HEK293 (cell line): Measurements from ENCODE around the gene NUDT8.

Experiments used
- HIC1 ChIP-seq: fragments of 450-650 bp; formaldehyde crosslinking; IDR thresholded peaks from 2 replicates; pipeline ENCODE4 v1.5.1; 2016; ENCODE audit warnings: missing biosample characterization, missing genetic modification characterization
- HOXA7 ChIP-seq: sonication (generic); formaldehyde crosslinking; IDR thresholded peaks from 2 replicates; pipeline ENCODE4 v1.8.1; 2022; ENCODE audit warnings: missing genetic modification reagents, borderline replicate concordance
- INSM2 ChIP-seq: fragments of 450-650 bp; formaldehyde crosslinking; IDR thresholded peaks from 2 replicates; pipeline ENCODE4 v1.5.1; 2016; ENCODE audit warnings: missing biosample characterization, missing genetic modification characterization
- MZF1 ChIP-seq: fragments of 450-650 bp; formaldehyde crosslinking; IDR thresholded peaks from 2 replicates; pipeline ENCODE4 v1.5.1; 2017; ENCODE audit warnings: missing biosample characterization, missing genetic modification characterization, borderline replicate concordance
- ZNF121 ChIP-seq: fragments of 450-650 bp; formaldehyde crosslinking; IDR thresholded peaks from 2 replicates; pipeline ENCODE4 v1.5.1; 2016; ENCODE audit warnings: missing biosample characterization, missing genetic modification characterization
- ZNF133 ChIP-seq: fragments of 450-650 bp; formaldehyde crosslinking; IDR thresholded peaks from 2 replicates; pipeline ENCODE4 v1.5.1; 2016; ENCODE audit warnings: missing biosample characterization, missing genetic modification characterization
- ZNF169 ChIP-seq: fragments of 450-650 bp; formaldehyde crosslinking; IDR thresholded peaks from 2 replicates; pipeline ENCODE4 v1.5.1; 2016; ENCODE audit warnings: missing biosample characterization, missing genetic modification characterization
- ZNF394 ChIP-seq: fragments of 450-650 bp; formaldehyde crosslinking; IDR thresholded peaks from 2 replicates; pipeline ENCODE4 v1.5.1; 2016; ENCODE audit warnings: missing biosample characterization, missing genetic modification characterization, mild to moderate bottlenecking, moderate library complexity, borderline replicate concordance
- ZNF571 ChIP-seq: fragments of 450-650 bp; formaldehyde crosslinking; IDR thresholded peaks from 2 replicates; pipeline ENCODE4 v1.5.0; 2017; ENCODE audit warnings: missing biosample characterization, missing genetic modification characterization
- ZNF585B ChIP-seq: fragments of 450-650 bp; formaldehyde crosslinking; IDR thresholded peaks from 2 replicates; pipeline ENCODE4 v1.5.1; 2016; ENCODE audit warnings: missing biosample characterization, missing genetic modification characterization
- TF ChIP-seq, protein P1 (sequence below): fragments of 450-650 bp; formaldehyde crosslinking; IDR thresholded peaks from 2 replicates; pipeline ENCODE4 v1.5.1; 2016; ENCODE audit warnings: missing biosample characterization, missing genetic modification characterization
- TF ChIP-seq, protein P2 (sequence below): fragments of 450-650 bp; formaldehyde crosslinking; IDR thresholded peaks from 2 replicates; pipeline ENCODE4 v1.5.1; 2016; ENCODE audit warnings: missing biosample characterization, missing genetic modification characterization
- TF ChIP-seq, protein P3 (sequence below): sonication (generic); formaldehyde crosslinking; IDR thresholded peaks from 2 replicates; pipeline ENCODE4 v1.8.1; 2022; ENCODE audit warnings: mild to moderate bottlenecking, moderate library complexity, missing genetic modification reagents

- TF ChIP-seq, protein P1, sequence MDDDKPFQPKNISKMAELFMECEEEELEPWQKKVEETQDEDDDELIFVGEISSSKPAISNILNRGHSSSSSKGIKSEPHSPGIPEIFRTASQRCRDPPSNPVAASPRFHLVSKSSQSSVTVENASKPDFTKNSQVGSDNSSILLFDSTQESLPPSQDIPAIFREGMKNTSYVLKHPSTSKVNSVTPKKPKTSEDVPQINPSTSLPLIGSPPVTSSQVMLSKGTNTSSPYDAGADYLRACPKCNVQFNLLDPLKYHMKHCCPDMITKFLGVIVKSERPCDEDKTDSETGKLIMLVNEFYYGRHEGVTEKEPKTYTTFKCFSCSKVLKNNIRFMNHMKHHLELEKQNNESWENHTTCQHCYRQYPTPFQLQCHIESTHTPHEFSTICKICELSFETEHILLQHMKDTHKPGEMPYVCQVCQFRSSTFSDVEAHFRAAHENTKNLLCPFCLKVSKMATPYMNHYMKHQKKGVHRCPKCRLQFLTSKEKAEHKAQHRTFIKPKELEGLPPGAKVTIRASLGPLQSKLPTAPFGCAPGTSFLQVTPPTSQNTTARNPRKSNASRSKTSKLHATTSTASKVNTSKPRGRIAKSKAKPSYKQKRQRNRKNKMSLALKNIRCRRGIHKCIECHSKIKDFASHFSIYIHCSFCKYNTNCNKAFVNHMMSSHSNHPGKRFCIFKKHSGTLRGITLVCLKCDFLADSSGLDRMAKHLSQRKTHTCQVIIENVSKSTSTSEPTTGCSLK = no peak
- TF ChIP-seq, protein P2, sequence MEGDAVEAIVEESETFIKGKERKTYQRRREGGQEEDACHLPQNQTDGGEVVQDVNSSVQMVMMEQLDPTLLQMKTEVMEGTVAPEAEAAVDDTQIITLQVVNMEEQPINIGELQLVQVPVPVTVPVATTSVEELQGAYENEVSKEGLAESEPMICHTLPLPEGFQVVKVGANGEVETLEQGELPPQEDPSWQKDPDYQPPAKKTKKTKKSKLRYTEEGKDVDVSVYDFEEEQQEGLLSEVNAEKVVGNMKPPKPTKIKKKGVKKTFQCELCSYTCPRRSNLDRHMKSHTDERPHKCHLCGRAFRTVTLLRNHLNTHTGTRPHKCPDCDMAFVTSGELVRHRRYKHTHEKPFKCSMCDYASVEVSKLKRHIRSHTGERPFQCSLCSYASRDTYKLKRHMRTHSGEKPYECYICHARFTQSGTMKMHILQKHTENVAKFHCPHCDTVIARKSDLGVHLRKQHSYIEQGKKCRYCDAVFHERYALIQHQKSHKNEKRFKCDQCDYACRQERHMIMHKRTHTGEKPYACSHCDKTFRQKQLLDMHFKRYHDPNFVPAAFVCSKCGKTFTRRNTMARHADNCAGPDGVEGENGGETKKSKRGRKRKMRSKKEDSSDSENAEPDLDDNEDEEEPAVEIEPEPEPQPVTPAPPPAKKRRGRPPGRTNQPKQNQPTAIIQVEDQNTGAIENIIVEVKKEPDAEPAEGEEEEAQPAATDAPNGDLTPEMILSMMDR (tag by site-specific recombination) = no peak
- TF ChIP-seq ZNF585B (tag by site-specific recombination) (no peak), ZNF571 (tag by site-specific recombination) (no peak), HOXA7 (CRISPR knock-in tag) (no peak), ZNF169 (tag by site-specific recombination) (no peak), MZF1 (tag by site-specific recombination) (no peak), ZNF121 (no peak), ZNF133 (tag by site-specific recombination) (no peak), INSM2 (tag by site-specific recombination) (no peak), ZNF394 (no peak), HIC1 (tag by site-specific recombination) (no peak)
- TF ChIP-seq, protein P3, sequence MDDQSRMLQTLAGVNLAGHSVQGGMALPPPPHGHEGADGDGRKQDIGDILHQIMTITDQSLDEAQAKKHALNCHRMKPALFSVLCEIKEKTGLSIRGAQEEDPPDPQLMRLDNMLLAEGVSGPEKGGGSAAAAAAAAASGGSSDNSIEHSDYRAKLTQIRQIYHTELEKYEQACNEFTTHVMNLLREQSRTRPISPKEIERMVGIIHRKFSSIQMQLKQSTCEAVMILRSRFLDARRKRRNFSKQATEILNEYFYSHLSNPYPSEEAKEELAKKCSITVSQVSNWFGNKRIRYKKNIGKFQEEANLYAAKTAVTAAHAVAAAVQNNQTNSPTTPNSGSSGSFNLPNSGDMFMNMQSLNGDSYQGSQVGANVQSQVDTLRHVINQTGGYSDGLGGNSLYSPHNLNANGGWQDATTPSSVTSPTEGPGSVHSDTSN (CRISPR knock-in tag) = no peak
Observed at GRCh38 chr11:67657300-67657699, 27.6 kb upstream of the NUDT8 start.
